Neural cell (in vitro differentiated cells): Measurements from ENCODE around the gene DOCK2.

ENCODE experiments used
- EZH2 ChIP-seq: fragments of 200-600, 300-800 bp; shearing (Covaris generic), sonication (generic); IDR thresholded peaks from 2 replicates; pipeline ENCODE4 v1.6.1; 2014; ENCODE audit warnings: antibody characterized with exemption, low read length, borderline replicate concordance, mild to moderate bottlenecking; ENCODE audit not compliant: insufficient read depth, poor library complexity, severe bottlenecking
- MXI1 ChIP-seq: fragments of 450-650 bp; conservative IDR thresholded peaks from 2 replicates; pipeline ENCODE4 v1.6.1; 2014; ENCODE audit warnings: antibody characterized with exemption, mild to moderate bottlenecking; ENCODE audit not compliant: poor library complexity, severe bottlenecking
- POLR2AphosphoS5 ChIP-seq: IDR thresholded peaks from 2 replicates; pipeline ENCODE4 v1.6.1; 2012

- TF ChIP-seq EZH2 (no peak), MXI1 (no peak), POLR2AphosphoS5 (no peak)
These were observed 31.7 kb downstream of the DOCK2 start for GRCh38 chr5:169668732-169669131.
